Smooth muscle cell (in vitro differentiated cells): Measurements from ENCODE around the gene BRD3OS. TPM values are rescaled to one million over a fixed set of nuclear protein-coding genes. Genes with fewer than 3 reads are reported as not detected.

Experiments
- DNase-seq: peaks from one replicate; lab custom pipeline; 2025; ENCODE audit not compliant: unreplicated experiment; lab: John Stamatoyannopoulos, UW
- H2AFZ ChIP-seq: fragments of 200-600 bp; sonication (generic); 2 replicates; pipeline ENCODE4 v1.6.0; 2016; ENCODE audit warnings: antibody characterized with exemption, low read depth, mild to moderate bottlenecking
- H3F3A ChIP-seq: fragments of 200-600 bp; sonication (generic); 2 replicates; pipeline ENCODE4 v1.6.0; 2017; ENCODE audit warnings: antibody characterized with exemption, low read depth
- H3K27ac ChIP-seq: fragments of 200-600 bp; sonication (generic); 2 replicates; pipeline ENCODE4 v1.5.1; 2016; ENCODE audit warnings: low read depth, mild to moderate bottlenecking
- H3K27me3 ChIP-seq: fragments of 200-600 bp; sonication (generic); 2 replicates; pipeline ENCODE4 v1.6.1; 2016; ENCODE audit warnings: low read depth, mild to moderate bottlenecking
- H3K36me3 ChIP-seq: fragments of 200-600 bp; sonication (generic); 2 replicates; pipeline ENCODE4 v1.5.1; 2016; ENCODE audit warnings: low read depth
- H3K4me1 ChIP-seq: fragments of 200-600 bp; sonication (generic); 2 replicates; pipeline ENCODE4 v1.5.1; 2016; ENCODE audit warnings: low read depth
- H3K4me2 ChIP-seq: fragments of 200-600 bp; sonication (generic); 2 replicates; pipeline ENCODE4 v1.6.0; 2016; ENCODE audit warnings: mild to moderate bottlenecking
- H3K4me3 ChIP-seq: fragments of 200-600 bp; sonication (generic); 2 replicates; pipeline ENCODE4 v1.5.1; 2016; ENCODE audit warnings: mild to moderate bottlenecking
- H3K79me2 ChIP-seq: fragments of 200-600 bp; sonication (generic); 2 replicates; pipeline ENCODE4 v1.6.0; 2016; ENCODE audit warnings: low read depth, mild to moderate bottlenecking
- H3K9ac ChIP-seq: fragments of 200-600 bp; sonication (generic); 2 replicates; pipeline ENCODE4 v1.6.0; 2016; ENCODE audit warnings: low read depth
- H3K9me3 ChIP-seq: fragments of 200-600 bp; sonication (generic); replicated peaks from 2 replicates; pipeline ENCODE4 v1.5.1; 2016; ENCODE audit warnings: low read depth
- H4K20me1 ChIP-seq: fragments of 200-600 bp; sonication (generic); 2 replicates; pipeline ENCODE4 v1.6.0; 2016; ENCODE audit warnings: low read depth
- CTCF ChIP-seq: fragments of 200-600 bp; sonication (generic); IDR thresholded peaks from 2 replicates; pipeline ENCODE4 v1.5.1; 2017; ENCODE audit warnings: borderline replicate concordance, mild to moderate bottlenecking, antibody characterized with exemption; ENCODE audit not compliant: insufficient read depth, poor library complexity, severe bottlenecking
- WGBS: methylation state at CpG from one replicate; pipeline ENCODE4 v1.1.7; 2016; ENCODE audit warnings: low lambda C conversion rate; 5-methylcytosine and 5-hydroxymethylcytosine counted together
- polyA plus RNA-seq: library from polyadenylated mRNA; unstranded; fragments of >200 nt; fragmentation: Nextera tagmentation; extraction: Ambion mirVana; gene quantifications from 2 replicates; pipeline ENCODE4 v1.2.1, GENCODE V29; 2016
- total RNA-seq: library from RNA; depleted of rRNA; stranded (reverse); fragments of >200 nt; gene quantifications from 2 replicates; pipeline ENCODE4 v1.2.3, GENCODE V29; 2014

Gene BRD3OS
- total and polyA plus RNA-seq, 2 experiments from 2014 or later, result 16.0 to 16.1 TPM

- Histone ChIP-seq H2AFZ (no peak overlapping the region), H4K20me1 (no peaks in the 10 kb centered on the region), H3K36me3 (no peaks in the 10 kb centered on the region), H3K27ac (no peak overlapping the region), H3K27me3 (no peaks in the 10 kb centered on the region), H3K79me2 (no peaks in the 10 kb centered on the region), H3K4me2 (no peak overlapping the region), H3K9me3 (no peaks in the 10 kb centered on the region), H3F3A (peaks cover 4% of the 10 kb centered on the region), H3K9ac (no peak overlapping the region), H3K4me3 (no peak overlapping the region), H3K4me1 (peaks cover 6% of the 10 kb centered on the region)
- DNase-seq, result no peak
- 94% methylated on average over 7 of the region's 7 CpGs for WGBS
- TF ChIP-seq CTCF, result no peak
These were observed 2.3 kb downstream of the BRD3OS start for GRCh38 chr9:134027561-134027960.

DNA sequence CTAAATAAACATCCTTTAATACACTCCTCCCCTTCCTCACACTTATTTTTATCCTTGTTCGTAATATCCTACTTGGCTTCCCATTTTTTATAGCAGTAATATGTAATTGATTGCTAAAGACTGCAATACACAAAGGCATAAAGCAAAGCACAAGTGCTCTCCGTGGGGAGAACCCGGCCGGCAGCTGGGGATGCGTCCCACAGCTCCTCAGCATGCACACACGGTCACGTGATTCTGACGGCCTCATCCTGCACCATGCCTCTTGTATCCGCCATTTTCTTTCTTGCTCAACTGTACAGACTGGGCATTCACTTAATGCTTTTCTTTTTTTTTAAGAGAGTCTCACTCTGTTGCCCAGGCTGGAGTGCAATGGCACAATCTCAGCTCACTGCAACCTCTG lies 2.8 kb downstream of the BRD3OS start:
- DNase-seq, result no peak
- 94% methylated on average over 9 of the region's 9 CpGs for WGBS
- Histone ChIP-seq H3K4me1 (peaks cover 6% of the 10 kb centered on the region), H3K4me3 (no peak overlapping the region), H4K20me1 (no peaks in the 10 kb centered on the region), H3K27me3 (no peaks in the 10 kb centered on the region), H3K36me3 (no peaks in the 10 kb centered on the region), H3K4me2 (no peak overlapping the region), H3K9me3 (no peaks in the 10 kb centered on the region), H3K79me2 (no peaks in the 10 kb centered on the region), H3F3A (peaks cover 4% of the 10 kb centered on the region), H3K27ac (no peak overlapping the region), H3K9ac (no peak overlapping the region), H2AFZ (no peak overlapping the region)
- no peak for TF ChIP-seq CTCF

GRCh38 chr9:134028575-134029247 lies 3.4 kb downstream of the BRD3OS start:
- no peak for DNase-seq
- TF ChIP-seq CTCF, result no peak
- WGBS, result 97% methylated on average over 22 of the region's 22 CpGs
- no peaks in the 10 kb centered on the region for H4K20me1 ChIP-seq
- no peak overlapping the region for H3K4me3 ChIP-seq
- peaks cover 6% of the 10 kb centered on the region for H3K4me1 ChIP-seq
- no peaks in the 10 kb centered on the region for H3K27me3 ChIP-seq
- no peak overlapping the region for H3K4me2 ChIP-seq
- no peaks in the 10 kb centered on the region for H3K79me2 ChIP-seq
- no peak overlapping the region for H3K27ac ChIP-seq
- no peaks in the 10 kb centered on the region for H3K36me3 ChIP-seq
- no peak overlapping the region for H2AFZ ChIP-seq
- no peak overlapping the region for H3K9ac ChIP-seq
- peaks cover 4% of the 10 kb centered on the region for H3F3A ChIP-seq
- no peaks in the 10 kb centered on the region for H3K9me3 ChIP-seq
